Type B pancreatic cell (in vitro differentiated cells): ENCODE data around the gene SPEM3. TPM values are rescaled to one million over a fixed set of nuclear protein-coding genes. Genes with fewer than 3 reads are reported as not detected.

ENCODE experiments used
- DNase-seq: peaks from one replicate; pipeline ENCODE4 v3.0.0; 2021; ENCODE audit warnings: mixed read lengths; ENCODE audit not compliant: unreplicated experiment; ENCODE audit errors: extremely low spot score
- H3K27ac Mint-ChIP-seq: 2 replicates; pipeline ENCODE4 v1.8.0; 2021; ENCODE audit warnings: mild to moderate bottlenecking, mixed read lengths
- H3K27me3 Mint-ChIP-seq: 2 replicates; pipeline ENCODE4 v1.8.0; 2021; ENCODE audit warnings: mixed read lengths
- H3K36me3 Mint-ChIP-seq: 2 replicates; pipeline ENCODE4 v1.8.0; 2021; ENCODE audit warnings: mixed read lengths
- H3K4me1 Mint-ChIP-seq: one replicate; pipeline ENCODE4 v1.8.0; 2021; ENCODE audit warnings: mixed read lengths; ENCODE audit not compliant: unreplicated experiment
- H3K4me3 Mint-ChIP-seq: 2 replicates; pipeline ENCODE4 v1.8.0; 2021; ENCODE audit warnings: mild to moderate bottlenecking, mixed read lengths
- H3K9me3 Mint-ChIP-seq: 2 replicates; pipeline ENCODE4 v1.8.0; 2021; ENCODE audit warnings: mixed read lengths
- CTCF ChIP-seq: fragments of 200-600 bp; sonication (generic); conservative IDR thresholded peaks from 2 replicates; pipeline ENCODE4 v1.5.0; 2021; ENCODE audit warnings: antibody characterized with exemption, mild to moderate bottlenecking
- total RNA-seq: library from RNA; stranded (reverse); gene quantifications from 2 replicates; pipeline ENCODE4 v1.2.1, GENCODE V29; 2021; ENCODE audit warnings: low replicate concordance

Gene SPEM3
- total RNA-seq, 1 donor from 2014 or later, result not detected

DNA sequence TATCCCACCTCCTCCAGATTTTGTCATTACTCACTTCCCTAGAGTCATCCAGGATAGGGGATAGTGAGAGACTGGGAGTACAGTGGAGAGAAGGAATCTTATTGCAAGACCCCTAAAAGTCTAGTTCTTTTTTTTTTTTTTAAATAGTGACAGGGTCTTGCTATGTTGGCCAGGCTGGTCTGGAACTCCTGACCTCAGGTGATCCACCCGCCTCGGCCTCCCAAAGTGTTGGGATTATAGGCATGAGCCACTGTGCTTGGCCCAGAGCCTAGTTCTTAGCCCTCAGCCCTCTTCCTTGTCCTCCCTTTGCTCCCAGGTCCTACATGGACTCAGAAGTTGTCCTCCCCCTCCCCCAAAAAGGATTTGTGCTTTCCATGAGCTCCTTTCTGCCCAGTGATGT is 13.5 kb downstream of the SPEM3 start:
- no peak for DNase-seq
- H3K9me3 Mint-ChIP-seq, result no peaks in the 10 kb centered on the region
- peak overlapping the region; percentile 93 for H3K4me3 Mint-ChIP-seq
- no peak for TF ChIP-seq CTCF
- peaks cover 61% of the 10 kb centered on the region for H3K27me3 Mint-ChIP-seq
- H3K36me3 Mint-ChIP-seq, result peaks cover 7% of the 10 kb centered on the region
- H3K27ac Mint-ChIP-seq, result no peak overlapping the region
- peaks cover 35% of the 10 kb centered on the region for H3K4me1 Mint-ChIP-seq

DNA sequence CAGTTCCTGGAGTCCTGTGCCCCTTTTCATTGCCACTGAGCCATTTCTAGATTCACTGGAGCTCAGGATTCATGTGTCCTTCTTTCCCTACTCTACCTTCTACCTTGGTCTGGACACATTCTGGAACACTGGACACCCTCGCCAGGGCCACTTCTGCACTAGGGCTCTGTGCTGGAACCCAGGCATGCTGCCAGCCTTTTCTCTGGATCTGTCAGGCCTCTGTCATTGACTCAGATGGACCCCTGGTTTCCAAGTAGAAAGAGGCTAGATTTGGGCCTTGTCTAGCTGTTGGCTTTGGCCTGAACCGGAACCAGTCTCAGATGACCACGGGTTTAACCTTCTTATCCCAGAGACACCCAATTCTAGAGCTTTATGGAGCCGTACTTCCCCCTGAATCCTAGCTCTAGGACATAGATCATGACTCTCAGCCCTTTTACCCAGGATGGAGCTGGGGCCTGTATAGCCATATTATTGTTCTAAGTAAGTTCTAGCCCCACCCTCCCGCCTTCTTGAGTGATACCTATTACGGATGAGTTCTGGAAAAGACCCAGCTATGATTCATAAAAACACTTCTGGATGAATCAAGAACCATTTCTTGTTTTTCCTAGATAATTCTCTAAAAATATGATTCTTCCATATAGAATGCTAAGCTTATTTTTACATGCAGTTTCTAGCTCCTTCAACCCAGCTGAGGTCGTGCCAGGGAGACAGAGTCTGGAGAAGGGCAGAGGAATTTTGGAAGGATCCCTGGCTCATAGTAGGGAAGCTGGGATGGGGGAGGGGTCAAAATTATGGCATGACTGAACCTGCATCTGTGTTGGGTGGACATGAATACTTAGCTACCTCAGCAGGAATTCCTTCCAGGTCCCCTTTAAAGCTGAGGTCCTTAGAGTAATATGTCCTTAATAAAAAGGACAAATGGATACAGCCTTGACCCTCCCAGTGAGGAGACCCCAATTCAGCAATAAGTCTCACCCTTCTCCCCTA is 15.1 kb downstream of the SPEM3 start:
- Mint-ChIP-seq H3K9me3 (no peaks in the 10 kb centered on the region), H3K4me3 (peak overlapping the region; percentile 76), H3K27me3 (peaks cover 56% of the 10 kb centered on the region), H3K27ac (peak overlapping the region; percentile 82), H3K36me3 (peaks cover 10% of the 10 kb centered on the region), H3K4me1 (peaks cover 29% of the 10 kb centered on the region)
- TF ChIP-seq CTCF, result no peak
- no peak for DNase-seq

GRCh38 chr17:7444682-7445618 is 16.3 kb downstream of the SPEM3 start, which contains the start of gene CHRNB1:
Gene CHRNB1, plus strand, starts transcription at chr17:7445061. Its CDS starts 67 bp downstream, at chr17:7445128.
- peaks cover 51% of the 10 kb centered on the region for H3K27me3 Mint-ChIP-seq

GRCh38 chr17:7445619-7445968 is 16.9 kb downstream of the SPEM3 start:
- Mint-ChIP-seq H3K4me1 (peaks cover 26% of the 10 kb centered on the region), H3K27me3 (peaks cover 47% of the 10 kb centered on the region), H3K27ac (peak overlapping the region; percentile 82), H3K36me3 (peaks cover 8% of the 10 kb centered on the region), H3K4me3 (peak overlapping the region; percentile 89), H3K9me3 (no peaks in the 10 kb centered on the region)
- no peak for DNase-seq
- no peak for TF ChIP-seq CTCF

More at GRCh38 chr17:7444682-7445618, 16.3 kb downstream of the SPEM3 start, which contains the start of gene CHRNB1:
- no peak for DNase-seq
- peaks cover 7% of the 10 kb centered on the region for H3K36me3 Mint-ChIP-seq
- no peaks in the 10 kb centered on the region for H3K9me3 Mint-ChIP-seq
- H3K4me3 Mint-ChIP-seq, result peak within 1 kb of the TSS; percentile 89
- peak within 1 kb of the TSS; percentile 82 for H3K27ac Mint-ChIP-seq
- TF ChIP-seq CTCF, result peak; percentile 49
- peaks cover 26% of the 10 kb centered on the region for H3K4me1 Mint-ChIP-seq

DNA sequence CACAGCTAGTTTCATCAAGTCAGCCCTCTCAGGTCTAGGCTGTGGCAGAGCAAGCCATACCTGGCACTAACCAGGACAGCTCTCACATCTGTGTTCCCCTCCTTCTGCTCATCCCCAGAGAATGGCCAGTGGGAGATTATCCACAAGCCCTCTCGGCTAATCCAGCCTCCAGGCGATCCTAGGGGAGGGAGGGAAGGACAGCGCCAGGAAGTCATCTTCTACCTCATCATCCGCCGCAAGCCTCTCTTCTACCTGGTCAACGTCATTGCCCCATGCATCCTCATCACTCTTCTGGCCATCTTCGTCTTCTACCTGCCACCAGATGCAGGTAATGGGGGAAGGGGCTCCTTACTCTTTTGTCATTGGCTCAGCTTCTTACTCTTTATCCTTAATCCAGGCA is 19.8 kb downstream of the SPEM3 start:
- no peak for DNase-seq
- Mint-ChIP-seq H3K27me3 (peaks cover 31% of the 10 kb centered on the region), H3K27ac (no peak overlapping the region), H3K4me3 (no peak overlapping the region), H3K36me3 (peaks cover 11% of the 10 kb centered on the region), H3K4me1 (peaks cover 17% of the 10 kb centered on the region), H3K9me3 (no peaks in the 10 kb centered on the region)
- no peak for TF ChIP-seq CTCF
